Kidney capillary endothelial cell (primary cell): Measurements from ENCODE around the gene FBXL22.
A peak's percentile ranks its signal among the peaks of the same experiment; 100 is the strongest.
"Not testable (repeated sequence)": the region's sequence is repeated elsewhere in the genome, so short reads cannot be mapped to it uniquely, and the experiment has no call there.

Source experiments
- DNase-seq: peaks from one replicate; pipeline ENCODE4 v3.0.0-alpha.2; 2018; ENCODE audit warnings: low spot score

FBXL22 gene

DNA sequence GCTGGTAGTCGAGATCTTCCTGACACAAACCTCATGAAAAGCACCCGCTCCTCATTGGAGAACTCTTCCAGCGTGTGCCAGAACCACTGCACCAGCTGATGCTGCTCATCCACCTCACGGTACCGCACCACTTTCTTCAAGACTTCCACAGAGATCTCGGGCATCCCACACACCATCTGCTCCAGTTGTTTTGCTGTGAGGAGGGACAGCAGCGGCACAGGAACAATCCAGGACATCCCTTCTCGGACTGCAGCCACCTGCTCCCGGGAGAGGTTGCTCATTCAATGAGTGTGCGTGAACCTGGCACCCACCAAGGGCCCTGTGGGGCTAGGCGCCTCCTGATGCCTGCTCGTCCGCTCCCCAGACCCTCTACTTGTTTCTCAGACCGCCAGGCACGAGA is 15.1 kb downstream of the FBXL22 start:
- DNase-seq, result no peak

DNA sequence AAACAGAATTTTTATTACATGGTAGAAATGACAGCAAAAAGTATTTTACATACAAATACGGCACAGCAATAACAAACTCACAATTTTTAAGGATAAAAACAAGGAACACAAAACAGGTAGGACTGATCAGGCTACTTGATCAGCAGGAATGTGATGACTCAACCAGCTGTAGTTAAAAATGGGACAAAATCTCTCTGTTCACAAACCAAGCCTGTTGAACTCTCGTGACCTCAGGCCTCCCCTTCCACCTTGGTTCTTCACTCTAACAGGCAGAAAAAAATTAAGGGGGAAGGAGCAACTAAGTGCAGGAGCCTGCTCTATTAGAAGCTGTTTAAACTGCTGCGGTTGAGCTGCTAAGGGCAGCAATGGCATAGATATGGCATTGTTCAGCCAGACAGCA is 18.7 kb downstream of the FBXL22 start:
- DNase-seq, result no peak

DNA sequence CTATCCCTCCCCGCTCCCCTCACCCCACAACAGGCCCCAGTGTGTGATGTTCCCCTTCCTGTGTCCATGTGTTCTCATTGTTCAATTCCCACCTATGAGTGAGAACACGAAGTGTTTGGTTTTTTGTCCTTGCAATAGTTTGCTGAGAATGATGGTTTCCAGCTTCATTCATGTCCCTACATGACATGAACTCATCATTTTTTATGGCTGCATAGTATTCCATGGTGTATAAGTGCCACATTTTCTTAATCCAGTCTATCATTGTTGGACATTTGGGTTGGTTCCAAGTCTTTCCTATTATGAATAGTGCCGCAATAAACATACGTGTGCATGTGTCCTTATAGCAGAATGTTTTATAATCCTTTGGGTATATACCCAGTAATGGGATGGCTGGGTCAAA is 20.0 kb downstream of the FBXL22 start:
- DNase-seq, result not testable (repeated sequence)

DNA sequence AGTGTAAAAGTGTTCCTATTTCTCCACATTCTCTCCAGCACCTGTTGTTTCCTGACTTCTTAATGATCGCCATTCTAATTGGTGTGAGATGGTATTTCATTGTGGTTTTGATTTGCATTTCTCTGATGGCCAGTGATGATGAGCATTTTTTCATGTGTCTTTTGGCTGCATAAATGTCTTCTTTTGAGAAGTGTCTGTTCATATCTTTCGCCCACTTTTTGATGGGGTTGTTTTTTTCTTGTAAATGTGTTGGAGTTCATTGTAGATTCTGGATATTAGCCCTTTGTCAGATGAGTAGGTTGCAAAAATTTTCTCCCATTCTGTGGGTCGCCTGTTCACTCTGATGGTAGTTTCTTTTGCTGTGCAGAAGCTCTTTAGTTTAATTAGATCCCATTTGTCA is 20.4 kb downstream of the FBXL22 start:
- not testable (repeated sequence) for DNase-seq

DNA sequence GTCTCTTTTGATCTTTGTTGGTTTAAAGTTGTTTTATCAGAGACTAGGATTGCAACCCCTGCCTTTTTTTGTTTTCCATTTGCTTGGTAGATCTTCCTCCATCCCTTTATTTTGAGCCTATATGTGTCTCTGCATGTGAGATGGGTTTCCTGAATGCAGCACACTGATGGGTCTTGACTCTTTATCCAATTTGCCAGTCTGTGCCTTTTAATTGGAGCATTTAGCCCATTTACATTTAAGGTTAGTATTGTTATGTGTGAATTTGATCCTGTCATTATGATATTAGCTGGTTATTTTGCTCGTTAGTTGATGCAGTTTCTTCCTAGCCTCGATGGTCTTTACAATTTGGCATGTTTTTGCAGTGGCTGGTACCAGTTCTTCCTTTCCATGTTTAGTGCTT is 23.6 kb downstream of the FBXL22 start:
- DNase-seq, result not testable (repeated sequence)

DNA sequence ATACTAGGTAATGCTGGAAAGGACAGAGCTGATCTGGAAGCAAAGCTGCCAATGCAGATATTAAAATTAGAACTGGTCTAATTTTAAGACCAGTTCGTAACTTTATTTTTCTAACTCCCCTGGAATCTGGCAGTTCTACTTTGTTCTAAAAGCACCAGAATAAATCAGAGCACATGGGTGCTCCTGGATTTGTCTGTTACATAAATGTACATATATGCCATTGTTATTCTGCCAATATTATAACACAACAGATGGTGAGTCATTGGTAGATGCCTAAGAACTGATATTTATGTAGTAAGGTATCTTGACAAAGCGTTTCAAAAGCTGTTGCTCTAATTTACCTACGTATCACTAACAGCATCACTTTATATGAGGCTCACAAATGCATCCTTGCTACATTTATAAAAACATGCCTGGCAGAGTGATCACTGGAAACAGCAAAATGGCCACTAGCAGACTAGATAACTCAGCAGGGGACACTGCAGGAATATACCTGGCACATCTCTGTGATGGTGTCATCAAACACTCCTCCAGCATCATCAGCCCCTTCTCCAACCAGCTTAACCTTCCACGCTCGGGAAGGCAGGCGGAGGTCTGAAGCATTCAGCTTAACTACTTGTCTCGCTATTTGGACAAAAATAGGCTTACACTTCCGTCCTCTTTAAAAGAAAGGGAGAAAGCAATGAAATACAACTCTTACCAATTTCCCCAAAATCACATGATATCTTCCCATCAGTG is 26.2 kb downstream of the FBXL22 start:
- no peak for DNase-seq

DNA sequence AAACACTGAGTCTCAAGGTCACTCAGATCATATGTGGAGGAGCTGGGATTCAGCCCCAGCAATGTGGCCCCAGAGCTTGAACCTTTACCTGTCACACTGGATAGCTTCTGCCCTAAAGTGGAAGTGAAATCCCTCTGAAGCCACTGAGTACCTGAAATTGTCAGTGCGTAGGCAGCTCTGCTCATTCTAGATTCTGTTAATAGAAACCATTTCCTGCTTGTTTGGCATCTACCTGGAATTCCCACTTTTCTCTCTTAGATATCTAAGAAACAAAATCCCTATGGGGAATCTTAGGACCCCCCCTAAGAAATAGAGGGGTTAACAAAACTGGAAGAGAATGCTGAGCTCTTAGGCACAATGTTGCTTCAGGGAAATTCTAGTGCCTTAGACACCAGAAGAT is 29.8 kb downstream of the FBXL22 start:
- no peak for DNase-seq

DNA sequence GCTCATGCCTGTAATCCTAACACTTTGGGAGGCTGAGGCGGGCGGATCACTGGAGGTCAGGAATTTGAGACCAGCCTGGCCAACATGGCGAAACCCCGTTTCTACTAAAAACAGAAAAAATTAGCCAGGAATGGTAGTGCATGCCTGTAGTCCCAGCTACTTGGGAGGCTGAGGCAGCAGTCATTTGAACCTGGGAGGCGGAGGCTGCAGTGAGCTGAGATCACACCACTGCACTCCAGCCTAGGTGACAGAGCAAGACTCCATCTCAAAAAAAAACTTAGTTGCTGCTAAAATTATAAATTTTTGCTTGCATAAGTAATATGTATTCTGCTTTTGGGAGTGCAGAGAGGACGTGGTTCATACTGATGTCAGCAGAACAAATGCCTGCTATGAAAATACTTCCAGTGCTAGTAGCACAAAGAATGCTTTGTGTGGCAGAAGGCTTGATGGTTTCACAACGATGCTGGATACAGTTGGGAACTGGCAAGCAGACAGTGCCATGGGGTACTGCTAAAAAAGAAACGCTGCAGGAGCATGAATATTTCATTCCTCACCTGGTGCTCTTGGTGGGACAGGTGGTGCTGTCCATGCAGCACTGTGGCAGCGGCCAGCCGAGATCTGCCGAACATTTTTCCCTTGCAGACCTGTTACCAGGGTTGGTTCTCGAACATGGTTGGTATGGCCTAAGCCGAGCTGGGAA is 31.1 kb downstream of the FBXL22 start:
- DNase-seq, result no peak

DNA sequence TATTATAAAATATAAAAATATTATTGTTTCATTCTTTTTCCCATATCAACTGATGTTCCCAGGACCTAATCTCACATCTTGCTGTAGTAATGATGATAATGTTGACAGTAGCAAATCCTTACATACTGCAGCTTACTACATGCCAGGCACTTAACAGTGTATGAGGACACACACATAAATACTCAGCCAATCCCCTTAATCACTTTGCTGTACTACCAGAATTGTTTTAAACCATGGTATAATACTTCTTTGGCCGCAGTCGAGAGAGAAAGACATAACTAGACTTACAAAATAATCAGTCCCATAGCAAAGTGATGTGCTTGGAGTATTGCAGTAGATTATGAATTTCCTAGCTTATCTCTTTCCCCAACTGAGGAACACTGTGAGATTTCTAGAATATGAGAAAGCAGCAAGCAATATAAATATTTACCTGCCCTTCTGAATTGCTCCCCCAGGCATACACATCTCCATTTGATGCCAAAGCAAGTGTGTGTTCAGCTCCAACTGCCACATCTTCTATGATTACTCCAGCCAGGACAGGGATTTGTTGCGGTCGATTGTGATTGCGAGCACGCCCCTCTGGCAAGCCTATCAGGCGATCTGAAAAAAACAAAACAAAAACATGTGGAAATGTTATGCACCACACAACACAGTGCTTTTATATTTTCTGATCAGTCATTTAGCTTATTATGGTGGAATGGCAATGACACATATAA is 33.0 kb downstream of the FBXL22 start:
- no peak for DNase-seq

DNA sequence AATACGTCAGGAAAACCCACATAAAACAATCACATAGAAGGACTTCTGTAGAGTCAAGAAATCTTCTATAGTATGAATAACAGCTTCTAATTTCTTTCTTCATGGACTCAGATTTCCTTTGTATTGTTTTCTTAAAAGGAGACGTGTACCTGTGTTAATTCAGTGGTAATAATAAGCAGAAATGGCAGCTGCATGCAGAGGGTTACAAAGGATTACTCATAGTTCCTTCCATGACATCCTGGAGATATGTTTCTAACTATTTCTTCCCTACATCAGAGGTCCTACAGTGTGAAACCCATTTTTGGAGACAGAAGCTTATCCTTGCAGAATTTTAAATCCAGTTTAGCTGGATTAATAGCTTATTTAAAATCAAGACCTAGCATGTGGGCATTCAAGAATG is 36.1 kb downstream of the FBXL22 start:
- peak; percentile 13 for DNase-seq

DNA sequence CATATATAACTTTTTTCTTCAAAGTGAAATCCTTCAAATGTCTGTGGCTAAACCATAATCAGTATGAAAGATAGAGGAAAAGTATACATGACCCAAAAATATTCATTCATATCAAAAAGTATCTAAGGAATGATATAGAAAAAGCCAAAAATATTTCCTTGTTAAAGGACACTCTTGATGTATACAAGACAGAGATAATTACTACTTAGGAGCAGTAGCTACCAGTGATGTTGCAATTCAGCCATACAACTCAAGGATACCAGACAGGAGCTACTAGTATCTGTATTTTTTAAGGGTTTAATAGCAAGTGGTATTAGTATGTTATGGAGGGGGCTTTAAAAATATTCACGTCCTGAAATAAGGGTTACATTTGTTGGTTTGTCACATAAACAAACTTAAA is 37.0 kb downstream of the FBXL22 start:
- DNase-seq, result no peak

DNA sequence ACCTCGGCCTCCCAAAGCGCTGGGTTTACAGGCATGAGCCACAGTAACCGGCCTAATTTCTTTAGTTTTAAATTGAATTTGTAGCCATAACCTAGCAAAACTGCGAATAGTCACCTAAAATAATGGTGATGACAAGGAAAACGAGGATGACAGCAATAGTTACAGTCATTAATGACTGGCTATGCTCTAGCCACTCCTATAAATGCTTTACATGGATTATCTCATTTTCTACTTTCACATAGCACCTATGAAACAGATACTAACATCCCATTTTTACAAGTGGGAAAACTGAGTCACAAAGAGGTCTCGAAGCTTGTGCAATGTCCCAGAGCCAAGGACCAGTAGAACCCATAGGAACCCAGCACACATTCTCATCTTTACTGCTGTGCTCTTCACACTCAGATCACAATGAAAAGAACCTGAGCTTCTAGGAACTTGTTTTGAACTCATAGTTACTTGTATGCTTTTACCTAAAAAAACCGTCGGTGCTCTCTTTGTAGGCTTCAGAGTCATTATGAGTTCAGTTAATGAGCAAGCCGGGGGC is 39.4 kb downstream of the FBXL22 start:
- no peak for DNase-seq

DNA sequence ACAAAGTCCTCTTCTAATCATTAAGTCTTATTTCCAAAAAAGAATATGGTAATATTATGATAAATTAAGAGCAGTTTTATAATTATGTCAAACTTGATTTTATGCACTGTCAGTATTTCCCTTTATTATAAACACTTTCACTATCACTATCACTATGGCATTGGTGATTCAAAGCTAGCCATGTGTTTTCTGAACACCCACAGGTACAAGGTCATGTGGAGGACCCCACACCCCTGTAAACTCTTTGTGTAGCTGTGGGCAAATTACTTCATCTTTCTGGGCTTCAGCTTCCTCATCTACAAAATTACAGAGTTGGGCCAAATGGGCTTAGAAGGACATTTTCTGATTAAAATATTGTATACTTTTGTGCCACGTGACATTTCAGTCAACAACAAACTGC is 41.7 kb downstream of the FBXL22 start:
- DNase-seq, result no peak

DNA sequence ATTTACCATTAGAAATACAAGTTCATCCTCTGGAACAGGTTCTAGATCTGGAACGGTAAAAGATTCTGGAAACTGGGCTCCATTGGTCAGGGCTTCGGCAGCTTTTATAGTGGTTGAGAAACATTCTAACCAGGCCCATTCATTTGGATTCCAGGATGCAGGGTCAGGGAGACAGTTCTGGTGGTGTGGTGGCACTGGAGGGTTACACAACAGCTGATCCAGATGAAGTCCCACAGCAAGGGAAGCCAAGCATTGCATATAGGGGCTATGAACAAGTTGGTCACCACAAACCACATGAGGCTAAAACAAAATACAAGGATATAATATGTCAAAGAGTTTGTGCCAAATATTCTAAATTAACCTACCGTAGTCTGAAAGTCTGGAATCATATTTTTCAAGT is 43.0 kb downstream of the FBXL22 start:
- no peak for DNase-seq
